Stimulated activated CD8-positive, alpha-beta memory T cell treated with anti-CD3 and anti-CD28 coated beads, Interleukin-15, amount 100 ng/mL, for 4 hours (primary cell): ENCODE data around the gene HPCAL1.

Experiments
- DNase-seq, 2 donors: peaks; one replicate each; pipeline ENCODE4 v3.0.0-alpha.2; 2020; ENCODE audit warnings: low read depth in 2 of 2

The HPCAL1 gene

GRCh38 chr2:10457846-10458598, 155.3 kb downstream of the HPCAL1 start:
- DNase-seq = no peak

- no peak for DNase-seq
These were observed 157.7 kb downstream of the HPCAL1 start for GRCh38 chr2:10460366-10460796.

- DNase-seq = no peak
These were observed 159.7 kb downstream of the HPCAL1 start for GRCh38 chr2:10462178-10463083.

- no peak for DNase-seq
These were observed 163.2 kb downstream of the HPCAL1 start for GRCh38 chr2:10465910-10466309.

GRCh38 chr2:10466801-10467200, 164.1 kb downstream of the HPCAL1 start:
- DNase-seq = no peak

GRCh38 chr2:10467401-10467800, 164.7 kb downstream of the HPCAL1 start:
- DNase-seq = no peak

GRCh38 chr2:10469301-10469700, 166.6 kb downstream of the HPCAL1 start:
- DNase-seq = no peak

- DNase-seq = no peak
These were observed 167.4 kb downstream of the HPCAL1 start for GRCh38 chr2:10469955-10470608.

GRCh38 chr2:10471046-10471571, 168.4 kb downstream of the HPCAL1 start:
- DNase-seq = no peak

- DNase-seq = no peak
These were observed 169.3 kb downstream of the HPCAL1 start for GRCh38 chr2:10471955-10472354.

- DNase-seq = no peak
These were observed 170.5 kb downstream of the HPCAL1 start for GRCh38 chr2:10473121-10473756.

- DNase-seq = no peak
These were observed 172.6 kb downstream of the HPCAL1 start for GRCh38 chr2:10475221-10475722.

GRCh38 chr2:10475811-10476660, 173.3 kb downstream of the HPCAL1 start:
- no peak for DNase-seq

- no peak for DNase-seq
These were observed 174.2 kb downstream of the HPCAL1 start for GRCh38 chr2:10476723-10477442.
